HG03280 (cell line): ENCODE measurements around the gene GREM2.

ENCODE experiments used
- ATAC-seq: cut with Tn5 transposase; IDR thresholded peaks from one replicate; pipeline ENCODE4 v1.9.1; 2021; ENCODE audit warnings: mild to moderate bottlenecking, moderate library complexity; ENCODE audit not compliant: unreplicated experiment

Gene GREM2

DNA sequence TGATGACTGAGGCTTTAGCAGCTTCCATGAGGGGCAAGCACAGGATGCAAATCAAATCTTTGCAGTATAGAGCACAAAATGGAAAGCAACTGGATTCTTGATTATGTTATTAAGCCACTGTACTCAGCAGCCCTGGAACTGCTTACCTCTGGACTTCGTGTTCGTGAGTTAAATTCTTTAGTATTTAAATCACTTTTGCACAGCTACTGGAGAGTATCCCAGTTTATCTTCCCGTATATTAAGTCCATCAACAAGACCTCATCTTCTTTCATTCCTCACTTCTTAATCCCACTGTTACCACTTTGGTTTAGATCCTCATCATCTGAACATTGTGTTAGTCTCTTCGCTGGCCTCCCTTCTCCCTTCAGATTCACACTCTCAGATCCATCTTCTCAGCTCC is 108.9 kb downstream of the GREM2 start:
- ATAC-seq: no peak

DNA sequence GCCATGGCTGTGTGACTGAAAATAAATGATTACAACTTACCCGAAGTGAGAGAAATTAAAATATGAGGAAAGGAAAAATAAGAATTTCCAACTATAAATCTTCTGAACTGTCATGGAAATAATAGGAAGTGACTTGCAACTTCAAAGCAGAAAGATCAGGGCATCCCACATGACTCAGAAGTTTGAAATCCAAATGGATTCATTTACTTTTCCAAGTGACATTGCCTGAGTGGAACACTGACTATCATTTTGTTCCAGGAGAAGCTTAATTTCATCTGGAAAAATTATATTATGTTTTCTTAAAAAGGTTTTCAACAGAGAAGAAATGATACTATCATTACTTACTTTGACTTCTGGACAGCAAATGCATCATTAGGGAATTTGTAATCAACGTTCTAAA is 110.8 kb downstream of the GREM2 start:
- no peak for ATAC-seq

DNA sequence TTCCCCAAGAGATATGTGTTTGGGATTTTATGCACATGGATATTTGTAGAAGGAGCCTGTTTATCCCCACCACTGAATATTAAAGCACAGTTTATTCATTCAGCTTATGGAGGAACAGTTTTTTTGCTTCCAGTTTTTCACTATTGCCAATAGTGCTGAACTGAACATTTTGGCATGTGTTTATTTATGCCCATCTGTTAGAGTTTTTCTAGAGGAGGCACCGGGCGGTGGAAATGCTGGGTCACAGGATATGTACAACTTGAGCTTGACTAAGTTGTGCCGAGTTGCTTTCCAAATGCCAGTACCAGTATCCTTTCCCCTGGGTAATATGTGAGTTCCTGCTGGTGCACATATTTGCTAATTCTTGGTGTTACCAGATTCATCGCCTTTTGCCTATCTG is 111.3 kb downstream of the GREM2 start:
- ATAC-seq: no peak

GRCh38 chr1:240499012-240499411 is 112.9 kb downstream of the GREM2 start:
- ATAC-seq: no peak

DNA sequence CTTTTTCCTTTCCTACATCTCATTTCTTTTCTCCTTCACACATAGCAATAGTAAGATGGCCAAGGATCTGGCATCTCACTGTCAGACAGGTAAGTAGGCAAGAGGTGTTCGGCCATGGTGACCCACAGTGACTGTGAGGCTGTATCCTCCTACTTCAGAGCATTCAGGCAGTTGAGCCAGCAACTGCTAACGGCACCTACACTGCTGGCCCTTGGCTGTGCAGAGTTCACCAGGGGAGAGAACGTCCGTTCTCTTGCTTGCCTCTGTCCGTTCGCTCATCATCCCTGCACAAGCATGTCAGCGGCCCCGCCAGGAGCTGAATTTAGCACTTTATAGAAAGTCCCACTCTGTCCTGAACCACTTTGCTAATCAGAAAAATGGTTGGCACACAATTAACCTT is 113.6 kb downstream of the GREM2 start:
- no peak for ATAC-seq

DNA sequence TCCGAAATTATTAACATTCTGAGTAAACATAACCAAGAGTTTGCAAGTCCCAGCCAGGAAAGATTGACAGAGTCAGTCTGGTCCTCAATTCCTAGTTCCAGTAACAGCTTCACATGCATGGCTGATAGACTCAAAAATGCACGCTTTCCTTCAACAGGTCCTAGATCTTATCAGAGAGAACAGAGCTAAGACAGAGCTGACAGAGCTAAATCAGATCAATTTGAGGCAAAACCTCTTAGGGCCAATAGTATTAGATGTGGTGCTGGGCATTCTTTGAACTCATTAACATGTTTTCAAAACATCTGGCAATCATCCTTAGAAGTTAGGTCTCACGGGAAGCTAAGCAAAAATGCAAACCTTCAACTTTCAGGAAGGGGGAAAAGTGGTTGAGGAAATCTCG is 114.0 kb downstream of the GREM2 start:
- no peak for ATAC-seq

- no peak for ATAC-seq
Observed at GRCh38 chr1:240496941-240497340, 115.0 kb downstream of the GREM2 start.

DNA sequence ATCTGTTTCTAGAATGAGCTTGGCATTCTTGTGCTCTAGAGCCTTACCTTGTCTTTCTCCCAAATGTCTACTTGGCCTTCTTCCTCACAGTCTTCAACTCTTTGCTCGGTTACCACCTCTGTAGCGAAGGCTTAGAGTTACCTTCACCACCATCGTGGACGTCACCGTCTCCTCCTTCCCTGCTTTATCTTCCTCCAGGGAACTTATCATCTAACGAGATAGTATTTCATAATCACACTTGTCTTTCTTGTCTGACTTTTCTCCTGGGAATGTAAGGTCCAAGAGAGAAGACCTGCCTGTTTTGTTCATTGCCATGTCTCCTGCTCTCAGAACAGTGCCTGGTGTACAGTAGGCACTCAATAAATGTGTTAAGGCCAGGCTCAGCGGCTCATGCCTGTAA is 115.6 kb downstream of the GREM2 start:
- no peak for ATAC-seq

DNA sequence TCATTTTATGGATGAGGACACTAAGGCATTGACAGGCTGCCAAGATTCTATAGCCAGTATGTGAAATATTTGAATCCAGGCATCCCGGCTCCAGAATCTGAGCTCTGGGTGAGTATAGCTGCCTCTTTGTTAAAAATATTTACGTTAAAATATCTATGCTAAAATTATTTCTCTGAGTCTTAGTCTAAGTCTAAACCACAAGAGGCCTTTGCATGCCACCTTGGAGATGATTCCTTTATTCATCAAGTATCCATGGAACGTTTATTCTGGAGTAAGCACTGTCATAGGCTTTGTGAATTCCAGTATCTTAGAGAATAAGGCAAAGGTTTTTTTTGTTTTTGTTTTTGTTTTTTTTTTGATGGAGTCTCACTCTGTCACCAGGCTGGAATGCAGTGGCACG is 116.4 kb downstream of the GREM2 start:
- no peak for ATAC-seq

DNA sequence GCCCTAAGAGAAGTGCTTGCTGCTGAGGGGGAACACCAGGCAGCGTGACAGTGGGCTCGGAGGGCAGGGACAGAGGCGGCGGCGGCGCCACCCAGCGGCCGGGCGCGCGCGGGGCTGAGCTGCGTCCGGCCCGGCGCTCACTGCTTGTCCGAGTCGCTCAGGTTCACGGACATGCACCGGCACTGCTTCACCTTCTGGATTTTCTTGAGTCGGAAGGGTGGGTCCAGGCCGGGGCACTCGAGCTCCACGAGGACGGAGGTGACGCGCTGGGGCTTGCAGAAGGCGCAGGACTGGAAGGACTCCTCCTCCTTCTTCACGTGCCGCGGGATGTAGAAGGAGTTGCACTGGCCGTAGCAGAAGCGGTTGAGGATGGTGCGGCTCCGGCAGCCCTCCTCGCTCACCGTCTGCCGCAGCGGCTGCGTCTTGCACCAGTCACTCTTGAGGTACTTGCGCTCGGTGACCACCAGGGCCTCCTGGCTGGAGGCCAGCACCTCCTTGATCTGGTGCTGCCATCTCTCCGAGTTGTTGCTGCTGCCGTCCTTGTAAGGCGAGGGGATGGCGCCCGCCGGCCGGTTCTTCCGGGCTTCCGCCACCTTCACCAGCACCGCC is 119.0 kb downstream of the GREM2 start:
- ATAC-seq: no peak

DNA sequence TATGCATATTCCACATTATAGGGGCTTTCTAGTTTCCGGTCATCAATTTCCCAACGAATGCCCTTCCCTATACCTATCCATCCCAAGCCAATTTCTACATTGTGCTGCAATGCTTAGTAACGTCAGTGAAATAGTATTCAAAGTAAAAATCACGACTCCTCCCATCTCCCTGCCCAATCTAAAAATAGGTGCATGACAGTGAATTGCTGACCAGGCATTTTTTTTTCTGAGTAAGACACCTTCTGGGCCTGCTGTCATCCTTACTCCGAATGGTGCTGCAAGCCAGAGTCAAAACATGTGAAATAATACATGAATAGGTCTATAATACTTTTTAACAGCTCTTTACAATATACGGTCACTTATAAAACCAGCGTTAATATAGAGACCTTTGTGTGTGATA is 120.2 kb downstream of the GREM2 start:
- no peak for ATAC-seq

DNA sequence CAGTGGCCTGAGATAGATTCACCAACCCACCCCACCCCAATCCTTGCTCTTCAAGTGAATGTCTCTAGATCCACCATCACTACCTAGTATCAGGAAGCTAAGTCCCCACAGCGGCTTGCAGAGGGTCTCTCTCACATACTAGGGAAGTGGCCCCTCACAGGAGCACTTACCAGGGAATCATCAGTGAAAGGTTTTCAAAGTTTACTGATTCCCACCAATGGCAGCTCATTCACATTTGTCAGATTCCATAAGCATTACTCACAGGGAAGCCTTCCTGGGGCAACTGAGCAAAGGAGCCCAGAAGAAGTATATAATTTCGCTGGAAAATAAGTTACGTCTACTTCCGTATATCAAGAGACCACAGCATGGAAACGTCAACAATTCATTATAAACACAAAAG is 120.8 kb downstream of the GREM2 start:
- no peak for ATAC-seq

DNA sequence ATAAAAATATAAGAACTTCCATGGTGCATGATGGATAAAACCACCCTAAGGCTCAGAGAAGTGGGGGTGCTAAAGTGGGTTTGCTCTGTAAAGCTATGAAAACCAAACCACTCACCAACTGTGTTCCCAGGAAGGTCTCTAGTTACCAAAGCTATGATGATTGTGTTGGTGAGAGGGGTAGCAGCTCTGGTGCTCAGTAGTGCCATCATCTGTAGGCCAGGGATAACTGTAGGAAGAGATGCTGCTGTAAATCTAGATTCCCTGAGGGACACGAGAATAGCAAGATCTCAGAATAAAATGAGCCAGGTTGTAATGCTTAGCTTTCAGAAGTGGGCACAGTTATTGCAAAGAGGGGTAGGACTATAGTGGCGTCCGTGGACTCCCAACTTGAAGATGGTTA is 124.5 kb downstream of the GREM2 start:
- no peak for ATAC-seq

DNA sequence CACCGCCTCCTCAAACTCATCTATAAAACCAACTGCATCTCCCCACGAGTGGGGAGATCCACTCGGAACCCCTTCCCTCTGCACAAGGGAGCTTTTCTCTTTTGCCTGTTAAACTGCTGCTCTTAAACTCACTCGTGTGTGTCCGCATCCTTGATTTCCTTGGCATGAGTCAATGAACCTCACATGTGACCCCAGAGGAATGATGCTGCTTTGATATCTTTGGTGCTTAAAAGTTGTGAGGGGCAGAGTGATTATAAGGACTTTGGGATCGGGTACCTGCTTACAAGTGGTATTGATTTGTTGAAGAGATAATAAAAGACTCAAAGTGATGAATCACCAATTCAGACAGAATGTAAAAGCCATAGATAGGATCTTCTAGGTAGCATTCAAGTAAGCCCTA is 125.3 kb downstream of the GREM2 start:
- no peak for ATAC-seq

DNA sequence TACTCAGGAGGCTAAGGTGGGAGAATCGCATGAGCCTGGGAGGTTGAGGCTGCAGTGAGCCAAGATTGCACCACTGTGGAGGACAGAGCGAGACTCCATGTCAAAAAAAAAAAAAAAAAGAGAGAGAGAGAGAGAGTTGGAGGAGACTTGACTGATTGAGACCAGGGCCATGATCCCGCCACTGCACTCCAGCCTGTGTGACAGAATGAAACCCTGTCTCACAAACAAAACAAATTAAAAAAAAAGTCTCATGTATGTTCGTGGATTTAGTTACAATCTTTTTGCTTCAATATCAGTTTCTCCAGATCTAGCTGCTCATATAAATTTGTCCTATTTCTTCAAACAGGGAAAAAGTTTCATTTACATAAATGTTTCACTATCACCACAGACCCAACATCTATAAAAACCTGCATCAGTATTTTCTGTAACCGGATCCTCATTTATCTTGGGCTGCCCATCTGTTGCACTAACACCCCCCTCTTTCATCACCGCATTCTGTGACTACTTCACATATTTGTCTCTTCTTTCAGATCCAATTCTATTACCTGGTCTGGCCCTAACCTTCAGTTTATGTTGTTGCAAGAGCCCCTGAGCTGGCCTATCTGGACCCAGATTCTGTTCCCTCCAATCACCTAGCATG is 127.0 kb downstream of the GREM2 start:
- ATAC-seq: no peak

DNA sequence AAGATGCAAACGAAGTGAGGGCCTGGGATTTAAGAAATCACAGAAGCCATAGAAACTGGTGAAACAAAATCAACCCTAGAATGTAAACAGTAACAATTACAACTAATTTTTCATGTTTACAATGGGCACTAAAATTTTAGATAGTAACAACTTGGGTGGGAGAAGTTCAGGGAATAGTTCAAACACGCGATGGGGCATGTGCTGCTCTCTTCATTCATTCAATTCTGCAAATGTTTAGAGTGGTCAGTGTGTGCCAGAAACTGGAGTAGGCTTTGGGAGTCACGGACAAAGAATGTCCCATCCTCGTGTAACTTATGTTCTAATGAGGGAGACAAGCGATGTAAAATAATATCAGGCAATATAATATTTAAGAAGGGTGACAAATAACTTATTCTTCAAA is 133.4 kb downstream of the GREM2 start:
- ATAC-seq: no peak

- no peak for ATAC-seq
Observed at GRCh38 chr1:240475832-240476231, 136.1 kb downstream of the GREM2 start.

DNA sequence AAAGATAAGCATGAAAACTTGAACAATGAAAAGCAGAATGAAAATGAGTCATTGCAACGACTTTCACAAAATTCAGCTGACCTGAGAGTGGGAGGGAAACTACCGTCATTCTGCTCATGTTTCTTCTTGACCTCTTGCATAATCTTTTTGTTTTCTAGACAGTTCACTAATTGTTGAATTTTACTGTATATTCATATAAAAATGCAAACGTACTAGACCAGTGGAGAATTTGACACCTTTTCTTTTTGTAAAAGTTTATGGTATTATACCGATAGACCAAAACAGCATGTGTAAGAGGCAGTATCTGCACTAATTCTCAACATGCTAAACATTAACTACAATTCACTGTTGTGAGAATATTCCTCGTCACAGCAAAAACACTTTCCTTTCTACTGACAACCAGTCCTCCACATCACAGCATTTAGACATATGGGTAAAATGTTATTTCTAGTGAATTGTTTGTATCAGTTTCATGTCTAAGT is 137.8 kb downstream of the GREM2 start:
- peak; percentile 71 for ATAC-seq

- ATAC-seq: no peak
Observed at GRCh38 chr1:240468656-240469055, 143.3 kb downstream of the GREM2 start.

DNA sequence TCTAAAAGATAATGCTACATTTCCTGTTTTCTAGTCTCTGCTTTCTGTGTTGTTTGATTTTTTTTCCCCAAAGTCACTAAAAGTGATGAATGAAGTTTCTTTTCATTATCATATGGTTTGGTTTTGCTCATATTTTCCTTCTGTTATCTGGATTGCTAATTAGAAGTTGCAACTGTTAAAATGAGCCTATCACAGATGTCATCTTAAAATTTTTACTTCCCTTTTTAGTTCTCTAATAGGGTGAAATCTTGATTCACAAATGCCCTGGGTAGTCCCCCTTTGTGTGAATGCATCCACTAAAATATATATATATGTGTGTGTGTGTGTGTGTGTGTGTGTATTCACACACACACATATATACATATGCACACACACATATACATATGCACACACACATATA is 144.1 kb downstream of the GREM2 start:
- no peak for ATAC-seq

DNA sequence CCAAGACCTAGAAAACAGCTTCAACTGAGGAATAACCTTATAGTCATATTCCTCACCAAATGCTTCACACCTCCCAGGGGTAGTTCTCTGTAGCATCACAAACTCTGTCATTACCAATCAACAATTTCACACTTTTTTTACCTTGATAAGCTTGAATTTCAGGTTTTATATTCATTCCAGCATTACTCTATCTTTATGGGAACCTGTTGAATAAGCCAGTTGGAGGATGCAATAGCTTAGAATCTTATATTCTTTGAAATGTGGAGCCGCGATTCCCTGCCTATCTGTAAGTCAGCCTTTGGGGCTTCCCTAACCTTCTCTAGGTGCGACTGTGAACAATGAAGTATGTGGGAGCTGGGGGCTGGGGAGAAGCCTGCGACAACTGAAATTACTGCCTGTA is 145.4 kb downstream of the GREM2 start:
- no peak for ATAC-seq

- no peak for ATAC-seq
Observed at GRCh38 chr1:240465531-240465940, 146.4 kb downstream of the GREM2 start.

DNA sequence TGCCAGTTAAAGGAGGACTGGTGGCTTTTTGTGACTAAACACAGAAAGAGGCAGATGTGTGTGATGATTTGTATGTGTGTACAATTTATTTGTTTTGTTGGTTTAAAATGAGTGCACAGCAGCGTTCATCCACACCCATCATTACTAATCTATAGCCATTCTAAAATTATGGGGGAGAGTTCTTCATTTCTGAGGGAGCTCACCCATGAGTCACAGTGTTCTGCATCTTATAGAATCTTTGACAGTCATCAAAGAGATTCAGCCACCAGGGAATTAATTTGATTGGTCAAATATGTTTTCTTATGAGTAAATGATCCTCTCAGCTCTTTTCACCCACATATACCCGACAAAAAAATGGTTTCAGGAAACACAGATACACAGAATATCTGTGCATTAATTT is 147.9 kb downstream of the GREM2 start:
- no peak for ATAC-seq
